ENCODE results near the gene MGA. TPM values are rescaled to one million over a fixed set of nuclear protein-coding genes. Genes with fewer than 3 reads are reported as not detected.

The MGA gene
- total RNA-seq = 23.1 and 35.8 TPM in 2 replicates

DNA sequence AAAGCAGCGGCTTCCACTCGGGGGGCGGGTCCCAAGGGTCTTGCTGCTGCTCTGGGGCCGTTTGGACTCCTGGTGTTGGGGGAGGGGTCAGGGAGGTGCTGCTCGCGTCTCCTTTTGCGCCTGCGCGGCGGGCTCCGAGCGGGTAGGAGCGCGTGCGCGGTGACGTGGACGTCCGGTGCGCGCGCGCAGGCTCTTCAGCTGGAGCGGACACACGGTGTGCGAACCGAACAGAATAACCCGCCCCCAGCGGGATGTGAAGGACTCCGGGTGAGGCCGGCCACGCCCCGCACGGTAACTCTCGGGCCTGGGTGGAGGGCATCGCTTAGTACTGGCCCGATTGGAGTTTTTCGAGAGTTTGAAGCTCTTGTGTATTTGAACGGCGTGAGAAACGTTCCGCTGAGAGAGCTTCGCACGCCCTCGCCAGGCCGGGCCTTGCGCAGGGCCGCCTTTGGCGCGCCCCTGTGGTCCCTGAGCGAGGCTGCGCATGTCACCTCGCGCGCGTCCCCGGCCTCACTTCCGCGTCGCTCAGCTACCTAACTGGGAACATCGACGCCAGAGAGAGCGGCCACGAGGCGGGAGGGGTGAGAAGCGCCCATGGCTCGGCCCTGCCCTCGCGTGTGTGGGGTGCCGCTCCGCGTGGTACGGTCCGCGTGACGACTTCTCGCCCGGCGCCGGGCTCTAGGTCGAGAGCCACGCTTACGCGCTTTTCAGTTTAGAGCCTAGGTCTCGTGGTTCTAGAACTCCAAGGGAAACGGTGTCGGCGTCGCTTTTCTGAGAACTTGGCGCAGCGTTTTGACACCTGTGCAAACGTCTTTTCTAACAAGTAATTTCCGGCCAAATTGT is at the start of gene MGA:
MGA (plus strand) TSS at position 171 of the 843 bp plus-strand sequence.

DNA sequence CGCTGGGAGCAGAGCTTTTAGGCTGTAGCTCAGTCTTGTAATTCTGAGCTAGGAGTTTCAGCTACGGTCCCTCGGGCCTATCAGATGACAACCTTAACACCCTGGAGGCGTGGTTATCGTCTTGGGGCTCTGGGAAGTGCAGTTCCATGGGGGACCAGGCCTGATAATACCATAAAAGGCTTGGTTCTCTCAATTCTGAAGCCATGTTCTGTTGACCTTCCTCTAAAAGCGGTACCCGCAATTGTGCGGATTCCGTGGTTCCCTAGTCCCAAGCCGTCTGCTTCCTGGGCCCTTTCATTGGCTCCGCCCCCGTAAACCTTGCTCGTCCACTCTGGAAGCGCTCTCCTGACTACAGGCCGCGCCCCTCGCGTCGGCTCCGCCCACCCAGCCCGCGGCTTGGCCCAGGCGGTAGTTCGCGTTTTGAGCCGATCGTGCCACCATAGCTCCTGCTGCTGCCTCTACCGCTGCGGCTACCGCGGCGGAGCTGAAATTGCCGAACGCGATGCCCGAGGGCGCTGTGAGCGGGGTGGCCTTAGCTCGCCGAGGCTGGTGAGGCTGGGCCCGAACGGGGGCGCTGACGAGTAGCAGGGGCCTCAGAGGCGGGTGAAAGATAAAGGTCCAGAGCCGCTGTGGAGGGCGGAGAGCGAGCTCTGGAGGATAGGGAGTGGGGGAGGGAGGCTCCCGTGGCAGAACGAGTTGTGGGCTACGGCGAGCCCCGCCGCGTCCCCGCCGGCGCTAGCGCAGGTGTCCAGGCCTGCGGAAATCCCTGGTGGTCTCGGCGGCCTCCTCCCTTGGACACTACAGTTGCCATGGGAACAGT is 114.1 kb downstream of the MGA start, which contains the start of gene MAPKBP1:
MAPKBP1 (plus strand) TSS at position 423 of the 820 bp plus-strand sequence. CDS start 792 bp downstream, outside the sequence.

Small RNA genes lying within 50 kb of the gene (small RNA-seq; reads per million reads assigned to genes)
- gene MIR626 = not detected

Other genes starting within 250 kb of the MGA start
- 26.2 and 26.8 TPM in 2 replicates for gene RTF1, start 243.3 kb upstream of the MGA start, total RNA-seq
- gene ITPKA, start 166.5 kb upstream of the MGA start, total RNA-seq = 1.1 and 3.1 TPM in 2 replicates
- gene LTK, start 146.6 kb upstream of the MGA start, total RNA-seq = 0.20 TPM in 1 of 2 replicates, not detected in the other
- 19.1 and 27.6 TPM in 2 replicates for gene RPAP1, start 116.1 kb upstream of the MGA start, total RNA-seq
- 7.0 and 11.9 TPM in 2 replicates for gene TYRO3, start 101.2 kb upstream of the MGA start, total RNA-seq
- 16.9 and 31.3 TPM in 2 replicates for gene MAPKBP1, start 114.1 kb downstream of the MGA start, total RNA-seq
- gene JMJD7, start 167.7 kb downstream of the MGA start, total RNA-seq = 0.37 and 0.78 TPM in 2 replicates
- gene PLA2G4B, start 178.4 kb downstream of the MGA start, total RNA-seq = 0.37 and 1.2 TPM in 2 replicates
- under 0.01 and 0.20 TPM in 2 replicates for gene SPTBN5, start 233.6 kb downstream of the MGA start, total RNA-seq